NCI-H226 (cell line): ENCODE results near the gene C5AR1.
A peak's percentile ranks its signal among the peaks of the same experiment; 100 is the strongest.
"Not testable (repeated sequence)": the region's sequence is repeated elsewhere in the genome, so short reads cannot be mapped to it uniquely, and the experiment has no call there.

Experiments used
- DNase-seq: peaks from one replicate; pipeline ENCODE4 v3.0.0-alpha.2; 2015

C5AR1 gene

GRCh38 chr19:47309608-47310007, at the start of gene C5AR1:
TSS of gene C5AR1 (plus strand) at chr19:47309861. CDS start at chr19:47309896, 35 bp downstream.
- DNase-seq = no peak

DNA sequence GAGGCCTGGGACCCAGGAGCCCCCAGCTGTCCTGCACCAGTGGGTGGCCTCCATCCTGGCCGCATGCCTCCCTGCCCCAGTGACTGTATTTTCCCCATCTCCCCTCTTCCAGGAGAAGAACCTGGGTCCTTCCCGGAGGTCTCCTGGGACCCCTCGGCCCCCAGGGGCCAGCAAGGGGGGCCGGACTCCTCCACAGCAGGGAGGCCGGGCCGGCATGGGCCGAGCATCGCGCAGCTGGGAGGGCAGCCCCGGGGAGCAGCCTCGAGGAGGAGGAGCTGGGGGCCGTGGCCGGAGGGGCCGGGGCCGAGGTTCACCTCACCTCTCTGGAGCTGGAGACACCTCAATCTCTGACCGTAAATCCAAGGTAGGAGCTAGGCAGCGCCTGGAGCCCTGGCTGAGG, 49.2 kb upstream of the C5AR1 start:
- no peak for DNase-seq

DNA sequence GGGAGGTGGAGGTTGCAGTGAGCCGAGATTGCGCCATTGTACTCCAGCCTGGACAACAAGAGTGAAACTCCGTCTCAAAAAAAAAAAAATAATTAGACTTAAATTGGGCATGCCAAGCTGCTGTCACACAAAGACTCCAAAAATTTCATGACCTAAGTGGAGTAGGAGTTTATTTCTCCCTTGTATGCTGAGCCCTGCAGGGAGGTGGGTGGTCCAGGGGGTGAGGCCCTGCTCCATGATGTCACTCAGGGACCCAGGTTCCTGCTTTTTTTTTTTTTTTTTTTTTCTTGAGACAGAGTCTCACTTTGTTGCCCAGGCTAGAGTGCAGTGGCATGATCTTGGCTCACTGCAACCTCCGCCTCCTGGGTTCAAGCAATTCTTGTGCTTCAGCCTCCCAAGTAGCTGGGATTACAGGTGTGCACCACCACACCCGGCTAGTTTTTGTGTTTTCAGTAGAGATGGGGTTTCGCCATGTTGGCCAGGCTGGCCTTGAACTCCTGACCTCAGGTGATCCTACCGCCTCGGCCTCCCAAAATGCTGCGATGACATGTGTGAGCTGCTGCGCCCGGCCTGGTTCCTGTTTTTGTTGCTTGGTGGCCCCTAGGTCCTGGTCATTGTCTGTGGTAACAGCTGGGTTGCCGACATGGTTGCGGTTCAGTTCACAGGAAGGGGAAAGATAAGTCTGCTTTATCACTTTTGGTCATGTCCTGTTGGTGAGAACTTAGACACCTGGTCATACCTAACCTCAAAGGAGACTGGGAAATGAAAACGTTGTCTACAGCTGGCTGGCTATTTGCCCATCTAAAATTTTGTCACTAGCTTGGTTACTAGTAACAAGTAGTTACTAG, 47.5 kb upstream of the C5AR1 start:
- not testable (repeated sequence) for DNase-seq

- no peak for DNase-seq
Observed at GRCh38 chr19:47264629-47265028, 45.0 kb upstream of the C5AR1 start.

- DNase-seq = no peak
Observed at GRCh38 chr19:47266401-47266941, 43.2 kb upstream of the C5AR1 start.

DNA sequence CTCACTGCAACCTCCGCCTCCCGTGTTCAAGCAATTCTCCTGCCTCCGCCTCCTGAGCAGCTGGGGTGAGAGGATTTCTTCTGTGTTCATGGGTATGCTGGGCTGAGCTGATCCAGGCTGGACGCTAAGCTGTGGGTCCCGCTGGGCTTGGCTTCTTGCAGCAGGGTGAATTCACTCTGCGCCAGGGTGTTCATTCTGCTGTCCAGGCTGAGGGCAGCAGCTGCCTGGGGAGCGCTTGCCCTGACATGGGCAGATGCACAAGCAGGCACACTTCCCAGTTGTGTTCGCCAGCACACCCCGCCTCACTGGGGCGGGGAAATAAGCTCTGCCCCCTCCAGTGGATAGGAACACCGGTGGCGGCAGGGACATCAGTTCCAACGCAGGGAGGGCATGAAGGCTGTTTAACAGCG, 42.3 kb upstream of the C5AR1 start:
- DNase-seq = no peak

GRCh38 chr19:47268028-47268427, 41.6 kb upstream of the C5AR1 start:
- no peak for DNase-seq

DNA sequence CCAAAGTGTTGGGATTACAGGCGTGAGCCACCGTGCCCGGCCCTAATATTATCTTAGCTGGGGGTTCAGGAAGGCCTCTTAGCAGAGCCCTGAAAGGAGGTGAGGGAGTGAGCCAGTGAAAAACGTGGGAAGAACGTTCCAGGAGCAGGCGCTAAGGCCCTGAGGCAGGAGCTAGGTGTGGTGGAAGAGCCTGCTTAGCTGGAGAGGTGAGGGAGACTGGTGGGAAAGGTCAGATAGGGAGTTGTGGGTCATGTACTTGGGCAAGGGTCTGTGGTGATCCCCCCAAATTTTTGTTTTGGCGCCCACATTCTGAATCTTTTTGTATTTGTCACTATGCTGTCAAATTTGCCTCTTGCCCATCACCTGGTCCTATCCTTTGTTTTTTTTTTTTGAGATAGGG, 40.1 kb upstream of the C5AR1 start:
- DNase-seq = no peak

GRCh38 chr19:47270408-47270807, 39.3 kb upstream of the C5AR1 start:
- no peak for DNase-seq

- no peak for DNase-seq
Observed at GRCh38 chr19:47271949-47272348, 37.7 kb upstream of the C5AR1 start.

DNA sequence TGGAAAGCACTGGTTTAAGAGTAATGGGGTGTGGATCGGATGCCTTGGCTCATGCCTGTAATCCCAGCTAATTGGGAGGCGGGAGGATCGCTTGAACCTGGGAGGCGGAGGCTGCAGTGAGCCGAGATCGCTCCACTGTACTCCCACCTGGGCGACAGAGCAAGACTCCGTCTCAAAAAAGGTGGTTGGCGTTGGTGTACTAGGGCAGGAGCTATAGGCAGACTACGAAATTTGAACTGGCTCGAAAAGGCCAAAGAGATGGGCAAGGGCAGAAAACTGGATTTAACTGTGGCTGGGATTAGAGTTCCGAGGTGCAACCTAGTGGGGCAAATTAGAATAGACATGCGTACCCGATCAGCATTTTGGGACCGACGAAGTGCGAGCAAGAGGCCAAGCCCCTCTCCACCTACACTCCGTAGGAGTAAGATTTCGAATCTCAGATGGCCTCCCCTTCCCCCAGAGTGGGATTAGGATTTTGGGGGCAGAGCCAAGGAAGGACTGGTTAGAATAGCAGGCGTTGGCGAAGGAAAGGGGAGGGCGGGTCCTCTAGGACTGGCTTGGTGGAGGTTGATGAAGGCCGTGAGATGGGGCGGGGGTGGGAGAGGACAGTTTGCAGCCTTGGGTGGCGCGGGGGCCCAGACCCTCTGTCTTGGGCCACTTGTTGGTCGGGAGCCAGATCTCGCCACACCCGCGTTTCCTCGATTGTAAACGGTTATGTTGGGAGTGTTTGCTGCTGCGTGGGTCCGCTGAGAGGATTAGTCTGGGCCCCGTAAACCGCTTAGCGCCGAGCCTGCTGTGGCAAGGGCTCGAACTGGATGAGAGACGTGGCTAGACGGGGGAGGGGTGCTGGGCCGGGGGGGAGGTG, 37.0 kb upstream of the C5AR1 start:
- DNase-seq = no peak

DNA sequence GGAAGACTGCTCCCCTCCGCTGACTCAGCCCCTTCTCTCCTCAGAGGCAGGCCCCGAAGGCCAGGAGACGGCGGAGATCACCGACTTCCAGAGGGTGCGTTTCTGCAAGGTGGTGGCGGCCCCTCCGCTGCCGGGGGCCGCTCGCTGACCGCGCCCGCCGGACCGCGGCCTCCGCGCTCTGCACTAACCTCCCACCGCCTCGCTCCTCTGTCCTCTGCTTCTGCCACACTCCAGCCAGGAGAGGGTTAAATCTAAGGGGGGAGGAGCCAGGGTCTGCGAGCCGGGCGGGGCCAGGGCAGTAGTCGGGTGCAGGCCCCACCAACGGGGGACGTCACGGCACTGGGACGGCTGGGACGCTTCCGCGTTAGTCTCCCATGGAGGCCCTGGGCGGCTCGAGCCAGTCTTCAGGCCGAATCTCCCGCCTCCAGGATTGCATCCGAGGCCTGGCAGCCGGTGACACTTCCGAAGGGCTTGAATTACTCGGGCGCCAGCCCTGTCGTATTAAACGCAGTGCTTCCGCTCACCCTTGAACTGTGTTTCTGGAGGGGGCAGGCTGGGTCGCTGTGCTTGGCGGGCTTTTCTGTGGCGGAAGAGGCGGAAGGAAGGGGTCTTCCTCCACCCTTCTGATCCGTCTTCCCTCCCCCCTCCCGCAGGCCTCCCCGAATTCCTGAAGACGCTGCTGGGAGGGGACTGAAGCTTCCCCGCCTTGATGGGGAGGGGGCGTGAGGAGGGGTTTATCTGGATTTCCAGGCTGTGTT, 36.2 kb upstream of the C5AR1 start:
- peak; percentile 87 for DNase-seq

- peak; percentile 86 for DNase-seq
Observed at GRCh38 chr19:47274071-47274890, 35.4 kb upstream of the C5AR1 start, which contains the start of gene INAFM1. TSS of gene INAFM1 (plus strand) at chr19:47274885. CDS start at chr19:47274920, 35 bp downstream.

- no peak for DNase-seq
Observed at GRCh38 chr19:47274891-47275761, 34.5 kb upstream of the C5AR1 start.

- DNase-seq = no peak
Observed at GRCh38 chr19:47275791-47276461, 33.7 kb upstream of the C5AR1 start.

GRCh38 chr19:47276513-47276912, 33.1 kb upstream of the C5AR1 start:
- not testable (repeated sequence) for DNase-seq

DNA sequence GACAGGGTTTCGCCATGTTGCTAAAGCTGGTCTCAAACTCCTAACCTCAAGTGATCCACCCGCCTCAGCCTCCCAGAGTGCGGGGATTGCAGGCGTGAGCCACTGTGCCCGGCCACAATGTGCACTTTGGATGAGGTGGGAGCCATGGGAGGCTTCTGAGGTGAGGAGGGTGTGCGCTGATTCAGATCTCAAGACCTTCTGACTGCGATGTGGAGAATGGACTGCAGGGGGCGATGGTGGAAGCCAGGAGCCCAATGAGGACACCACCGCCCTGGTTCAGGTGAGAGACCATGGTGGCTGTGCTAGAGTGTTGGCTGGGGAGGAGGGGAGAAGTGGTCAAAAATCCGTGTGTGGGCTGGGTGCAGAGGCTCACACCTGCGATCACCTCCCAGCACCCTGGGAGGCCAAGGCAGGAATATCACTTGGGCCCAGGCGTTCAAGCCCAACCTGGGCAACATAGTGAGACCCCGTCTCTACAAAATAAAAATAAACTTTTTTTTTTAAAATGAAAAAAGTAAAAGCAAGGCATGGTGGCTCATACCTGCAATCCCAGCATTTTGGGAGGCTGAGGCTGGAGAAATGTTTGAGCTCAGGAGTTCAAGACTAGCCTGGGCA, 29.4 kb upstream of the C5AR1 start:
- DNase-seq = no peak

- no peak for DNase-seq
Observed at GRCh38 chr19:47283405-47284059, 26.1 kb upstream of the C5AR1 start.

GRCh38 chr19:47284324-47284899, 25.2 kb upstream of the C5AR1 start:
- DNase-seq = peak; percentile 48
